Astrocyte of the cerebellum (primary cell): ENCODE data around the gene GALNT1.

Source experiments
- DNase-seq: peaks from one replicate; pipeline ENCODE4 v3.0.0-alpha.2; 2011; ENCODE audit warnings: low read depth
- H3K4me3 ChIP-seq: 2 replicates; pipeline ENCODE4 v1.5.1; 2011; ENCODE audit warnings: mild to moderate bottlenecking, low read depth, low read length, moderate library complexity
- CTCF ChIP-seq: IDR thresholded peaks from 2 replicates; pipeline ENCODE4 v1.5.1; 2012; ENCODE audit warnings: low read length, low read depth, moderate library complexity, mild to moderate bottlenecking; ENCODE audit errors: missing control alignments
- in situ Hi-C: cut with HindIII; loops from 2 replicates; pipeline ENCODE4 v1.10.0; 2017; ENCODE audit warnings: low sequenced_read_pairs

GALNT1 gene

GRCh38 chr18:35746826-35747339, 165.3 kb downstream of the GALNT1 start:
- TF ChIP-seq CTCF: no peak
- DNase-seq: no peak
- H3K4me3 ChIP-seq: no peak overlapping the region
- in situ Hi-C loops: no loop called here

GRCh38 chr18:35747894-35748472, 166.4 kb downstream of the GALNT1 start:
- DNase-seq: no peak
- in situ Hi-C loops: no loop called here
- no peak overlapping the region for H3K4me3 ChIP-seq
- no peak for TF ChIP-seq CTCF

- H3K4me3 ChIP-seq: no peak overlapping the region
- in situ Hi-C loops: no loop called here
- no peak for TF ChIP-seq CTCF
- DNase-seq: no peak
These were observed 168.2 kb downstream of the GALNT1 start for GRCh38 chr18:35749701-35750100.

- TF ChIP-seq CTCF: no peak
- in situ Hi-C loops: no loop called here
- no peak overlapping the region for H3K4me3 ChIP-seq
- DNase-seq: no peak
These were observed 169.4 kb downstream of the GALNT1 start for GRCh38 chr18:35750929-35751328.

GRCh38 chr18:35753306-35753910, 171.9 kb downstream of the GALNT1 start:
- in situ Hi-C loops: no loop called here
- no peak overlapping the region for H3K4me3 ChIP-seq
- no peak for DNase-seq
- no peak for TF ChIP-seq CTCF

- no peak overlapping the region for H3K4me3 ChIP-seq
- TF ChIP-seq CTCF: no peak
- no peak for DNase-seq
- in situ Hi-C loops: no loop called here
These were observed 172.9 kb downstream of the GALNT1 start for GRCh38 chr18:35754464-35754863.
